WTC11 (cell line): ENCODE data around the gene IL25.

Experiments
- ESRRA ChIP-seq: sonication (generic); formaldehyde crosslinking; IDR thresholded peaks from 2 replicates; pipeline ENCODE4 v1.8.1; 2022; ENCODE audit warnings: mild to moderate bottlenecking, missing genetic modification reagents, borderline replicate concordance
- HMGXB4 ChIP-seq: sonication (generic); formaldehyde crosslinking; IDR thresholded peaks from 2 replicates; pipeline ENCODE4 v1.8.1; 2023; ENCODE audit warnings: mild to moderate bottlenecking, moderate library complexity, missing genetic modification reagents
- IRF2 ChIP-seq: sonication (generic); formaldehyde crosslinking; IDR thresholded peaks from 2 replicates; pipeline ENCODE4 v1.8.0; 2022; ENCODE audit warnings: low read depth, missing genetic modification reagents, borderline replicate concordance
- JUN ChIP-seq: sonication (generic); formaldehyde crosslinking; IDR thresholded peaks from 2 replicates; pipeline ENCODE4 v1.8.0; 2023; ENCODE audit warnings: mild to moderate bottlenecking, missing genetic modification reagents
- ZBTB21 ChIP-seq: sonication (generic); formaldehyde crosslinking; IDR thresholded peaks from 2 replicates; pipeline ENCODE4 v1.8.1; 2023; ENCODE audit warnings: mild to moderate bottlenecking, missing genetic modification reagents, borderline replicate concordance
- ZNF121 ChIP-seq: sonication (generic); formaldehyde crosslinking; IDR thresholded peaks from 2 replicates; pipeline ENCODE4 v1.8.0; 2023; ENCODE audit warnings: missing genetic modification reagents
- TF ChIP-seq, protein P1 (sequence below): sonication (generic); formaldehyde crosslinking; IDR thresholded peaks from 2 replicates; pipeline ENCODE4 v1.8.1; 2022; ENCODE audit warnings: low read depth, missing genetic modification reagents, borderline replicate concordance
- TF ChIP-seq, protein P2 (sequence below): fragments of 200-600 bp; IDR thresholded peaks from 2 replicates; pipeline ENCODE4 v1.8.0; 2022; ENCODE audit warnings: antibody characterized with exemption

DNA sequence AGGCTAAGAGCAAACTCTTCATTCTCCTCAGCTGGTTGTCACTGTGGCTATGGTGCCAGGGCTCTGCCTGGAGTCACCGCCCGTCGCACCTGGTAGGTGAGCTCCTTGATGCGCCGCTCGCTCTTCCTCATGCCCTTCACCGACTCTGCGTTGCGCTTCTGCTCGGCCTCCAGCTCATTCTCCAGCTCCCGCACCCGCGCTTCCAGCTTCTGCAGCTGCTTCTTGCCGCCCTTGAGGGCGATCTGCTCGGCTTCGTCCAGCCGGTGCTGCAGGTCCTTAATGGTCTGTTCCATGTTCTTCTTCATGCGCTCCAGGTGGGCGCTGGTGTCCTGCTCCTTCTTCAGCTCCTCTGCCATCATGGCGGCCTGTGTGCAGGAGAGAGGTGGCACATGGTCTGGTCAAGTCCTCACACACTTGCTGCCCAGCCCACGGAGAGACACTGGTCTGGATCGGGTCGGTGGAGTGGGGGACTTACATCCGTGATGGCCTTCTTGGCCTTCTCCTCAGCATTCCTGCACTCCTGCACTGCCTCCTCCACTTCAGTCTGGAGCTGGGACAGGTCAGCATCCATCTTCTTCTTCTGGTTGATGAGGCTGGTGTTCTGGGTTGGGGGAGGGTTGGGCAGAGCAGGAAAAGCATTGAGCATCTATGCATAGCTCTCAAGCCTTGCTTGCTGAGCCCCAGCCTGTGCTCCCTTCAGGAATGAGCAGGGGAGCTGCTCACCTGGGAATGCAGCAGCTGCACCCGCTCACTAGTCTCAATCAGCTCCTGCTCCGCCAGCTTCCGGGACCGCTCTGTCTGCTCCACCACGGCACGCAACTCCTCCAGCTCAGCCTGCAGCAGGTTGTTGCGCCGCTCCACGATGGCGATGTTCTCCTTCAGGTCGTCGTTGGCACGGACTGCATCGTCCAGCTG is 42.6 kb downstream of the IL25 start:
- TF ChIP-seq ZNF121 (no peak), JUN (CRISPR knock-in tag) (no peak), HMGXB4 (CRISPR knock-in tag) (no peak), ZBTB21 (CRISPR knock-in tag) (no peak), ESRRA (CRISPR knock-in tag) (no peak), IRF2 (no peak)
- TF ChIP-seq, protein P1, sequence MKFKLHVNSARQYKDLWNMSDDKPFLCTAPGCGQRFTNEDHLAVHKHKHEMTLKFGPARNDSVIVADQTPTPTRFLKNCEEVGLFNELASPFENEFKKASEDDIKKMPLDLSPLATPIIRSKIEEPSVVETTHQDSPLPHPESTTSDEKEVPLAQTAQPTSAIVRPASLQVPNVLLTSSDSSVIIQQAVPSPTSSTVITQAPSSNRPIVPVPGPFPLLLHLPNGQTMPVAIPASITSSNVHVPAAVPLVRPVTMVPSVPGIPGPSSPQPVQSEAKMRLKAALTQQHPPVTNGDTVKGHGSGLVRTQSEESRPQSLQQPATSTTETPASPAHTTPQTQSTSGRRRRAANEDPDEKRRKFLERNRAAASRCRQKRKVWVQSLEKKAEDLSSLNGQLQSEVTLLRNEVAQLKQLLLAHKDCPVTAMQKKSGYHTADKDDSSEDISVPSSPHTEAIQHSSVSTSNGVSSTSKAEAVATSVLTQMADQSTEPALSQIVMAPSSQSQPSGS (CRISPR knock-in tag), result no peak
- TF ChIP-seq, protein P2, sequence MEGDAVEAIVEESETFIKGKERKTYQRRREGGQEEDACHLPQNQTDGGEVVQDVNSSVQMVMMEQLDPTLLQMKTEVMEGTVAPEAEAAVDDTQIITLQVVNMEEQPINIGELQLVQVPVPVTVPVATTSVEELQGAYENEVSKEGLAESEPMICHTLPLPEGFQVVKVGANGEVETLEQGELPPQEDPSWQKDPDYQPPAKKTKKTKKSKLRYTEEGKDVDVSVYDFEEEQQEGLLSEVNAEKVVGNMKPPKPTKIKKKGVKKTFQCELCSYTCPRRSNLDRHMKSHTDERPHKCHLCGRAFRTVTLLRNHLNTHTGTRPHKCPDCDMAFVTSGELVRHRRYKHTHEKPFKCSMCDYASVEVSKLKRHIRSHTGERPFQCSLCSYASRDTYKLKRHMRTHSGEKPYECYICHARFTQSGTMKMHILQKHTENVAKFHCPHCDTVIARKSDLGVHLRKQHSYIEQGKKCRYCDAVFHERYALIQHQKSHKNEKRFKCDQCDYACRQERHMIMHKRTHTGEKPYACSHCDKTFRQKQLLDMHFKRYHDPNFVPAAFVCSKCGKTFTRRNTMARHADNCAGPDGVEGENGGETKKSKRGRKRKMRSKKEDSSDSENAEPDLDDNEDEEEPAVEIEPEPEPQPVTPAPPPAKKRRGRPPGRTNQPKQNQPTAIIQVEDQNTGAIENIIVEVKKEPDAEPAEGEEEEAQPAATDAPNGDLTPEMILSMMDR, result no peak
